Mesenchymal stem cell (in vitro differentiated cells and primary cell): Measurements from ENCODE around the gene ANKRD49.

ENCODE experiments used
- DNase-seq: peaks from one replicate; pipeline ENCODE4 v3.0.0-alpha.2; 2013
- H2AFZ ChIP-seq: one replicate; pipeline ENCODE4 v1.6.1; 2013; ENCODE audit warnings: low read depth, mild to moderate bottlenecking, control low read depth, inconsistent platforms, low read length, moderate library complexity
- H2AK5ac ChIP-seq: 2 replicates; pipeline ENCODE4 v1.6.1; 2013; ENCODE audit warnings: low read length, moderate library complexity, mild to moderate bottlenecking, inconsistent platforms; ENCODE audit not compliant: severe bottlenecking
- H2BK120ac ChIP-seq: one replicate; pipeline ENCODE4 v1.6.1; 2013; ENCODE audit warnings: low read depth, mild to moderate bottlenecking, inconsistent platforms, low read length, moderate library complexity
- H2BK12ac ChIP-seq, 2 experiments: one replicate each; pipeline ENCODE4 v1.6.1; 2013; ENCODE audit warnings: inconsistent platforms in 2 of 2, low read length in 2 of 2, mild to moderate bottlenecking in 2 of 2, moderate library complexity in 2 of 2, control low read depth in 1 of 2
- H2BK15ac ChIP-seq: one replicate; pipeline ENCODE4 v1.6.1; 2013; ENCODE audit warnings: mild to moderate bottlenecking, low read depth, inconsistent platforms; ENCODE audit not compliant: poor library complexity, severe bottlenecking
- H2BK5ac ChIP-seq: 2 replicates; pipeline ENCODE4 v1.6.1; 2013; ENCODE audit warnings: low read depth, mild to moderate bottlenecking, low read length, control low read depth, inconsistent platforms; ENCODE audit not compliant: poor library complexity, severe bottlenecking
- H3K14ac ChIP-seq, 2 experiments: one replicate each; pipeline ENCODE4 v1.6.1; 2013; ENCODE audit warnings: inconsistent platforms in 2 of 2, low read length in 2 of 2, control low read depth in 1 of 2, mild to moderate bottlenecking in 1 of 2, moderate library complexity in 1 of 2
- H3K18ac ChIP-seq, 2 experiments: one replicate each; pipeline ENCODE4 v1.6.1; 2013; ENCODE audit warnings: inconsistent platforms in 2 of 2, low read length in 2 of 2, control low read depth in 1 of 2, low read depth in 1 of 2, mild to moderate bottlenecking in 1 of 2
- H3K23ac ChIP-seq, 2 experiments: one replicate each; pipeline ENCODE4 v1.6.1; 2013; ENCODE audit warnings: inconsistent platforms in 2 of 2, low read length in 2 of 2, mild to moderate bottlenecking in 2 of 2, moderate library complexity in 2 of 2, control low read depth in 1 of 2
- H3K27ac ChIP-seq: 2 replicates; pipeline ENCODE4 v1.5.1; 2013; ENCODE audit warnings: mild to moderate bottlenecking, moderate library complexity, low read length, control low read depth, inconsistent platforms; ENCODE audit not compliant: poor library complexity, severe bottlenecking
- H3K27me3 ChIP-seq, 2 experiments: 2 replicates each; pipeline versions ENCODE4 v1.6.1 to v1.7.0; 2013; ENCODE audit warnings: low read length in 2 of 2, mild to moderate bottlenecking in 2 of 2, moderate library complexity in 2 of 2, control low read depth in 1 of 2, inconsistent platforms in 1 of 2; ENCODE audit not compliant: control insufficient read depth in 1 of 2, insufficient read depth in 1 of 2
- H3K36me3 ChIP-seq, 2 experiments: 2 replicates each; pipeline versions ENCODE4 v1.6.1 to v1.7.0; 2013; ENCODE audit warnings: low read length in 2 of 2, control low read depth in 1 of 2, inconsistent platforms in 1 of 2, low read depth in 1 of 2, mild to moderate bottlenecking in 1 of 2; ENCODE audit not compliant: insufficient read depth in 2 of 2, control insufficient read depth in 1 of 2
- H3K4ac ChIP-seq, 2 experiments: one replicate each; pipeline ENCODE4 v1.6.1; 2013; ENCODE audit warnings: inconsistent platforms in 2 of 2, low read length in 2 of 2, mild to moderate bottlenecking in 2 of 2, moderate library complexity in 2 of 2, control low read depth in 1 of 2, low read depth in 1 of 2
- H3K4me1 ChIP-seq: 2 replicates; pipeline ENCODE4 v1.6.1; 2013; ENCODE audit warnings: low read depth, low read length, control low read depth; ENCODE audit not compliant: control insufficient read depth, insufficient read depth
- H3K4me2 ChIP-seq: 2 replicates; pipeline ENCODE4 v1.6.1; 2013; ENCODE audit warnings: low read length, mild to moderate bottlenecking, inconsistent platforms; ENCODE audit not compliant: poor library complexity, severe bottlenecking
- H3K4me3 ChIP-seq, 2 experiments: 2 replicates each; pipeline versions ENCODE4 v1.5.1 to v1.7.0; 2013; ENCODE audit warnings: low read length in 2 of 2, mild to moderate bottlenecking in 2 of 2, control low read depth in 1 of 2, low read depth in 1 of 2; ENCODE audit not compliant: insufficient read depth in 1 of 2
- H3K79me1 ChIP-seq: replicated peaks from 2 replicates; pipeline ENCODE4 v1.6.1; 2013; ENCODE audit warnings: mild to moderate bottlenecking, control low read depth, low read length, inconsistent platforms; ENCODE audit not compliant: poor library complexity, severe bottlenecking
- H3K9ac ChIP-seq: 2 replicates; pipeline ENCODE4 v1.7.0; 2013; ENCODE audit warnings: mild to moderate bottlenecking, low read length, moderate library complexity
- H3K9me3 ChIP-seq: 2 replicates; pipeline ENCODE4 v1.7.0; 2013; ENCODE audit warnings: mild to moderate bottlenecking, low read length; ENCODE audit not compliant: control insufficient read depth
- H4K8ac ChIP-seq: one replicate; pipeline ENCODE4 v1.6.1; 2013; ENCODE audit warnings: inconsistent platforms, mild to moderate bottlenecking, low read length, moderate library complexity
- H4K91ac ChIP-seq: one replicate; pipeline ENCODE4 v1.6.1; 2013; ENCODE audit warnings: mild to moderate bottlenecking, low read length, inconsistent platforms
- WGBS: methylation state at CpG from one replicate; pipeline ENCODE4 v1.1.7; 2013; ENCODE audit warnings: mixed read lengths; 5-methylcytosine and 5-hydroxymethylcytosine counted together

ANKRD49 gene

GRCh38 chr11:94494126-94494680 is 419 bp downstream of the ANKRD49 start:
- H3K4me1 ChIP-seq, result no peaks in the 10 kb centered on the region

GRCh38 chr11:94500181-94500580 is 6.4 kb downstream of the ANKRD49 start:
- Histone ChIP-seq H3K27me3 (no peaks in the 10 kb centered on the region), H3K4ac (no peak overlapping the region), H3K36me3 (peaks cover 4 to 54% of the 10 kb centered on the region in 2 experiments), H2BK120ac (no peak overlapping the region), H3K4me3 (no peak overlapping the region), H2AK5ac (no peak overlapping the region), H3K18ac (no peak overlapping the region), H2BK15ac (no peak overlapping the region), H3K4me1 (no peaks in the 10 kb centered on the region), H4K91ac (no peak overlapping the region), H2BK5ac (no peak overlapping the region), H3K9ac (no peak overlapping the region), H2BK12ac (no peak overlapping the region), H3K23ac (no peak overlapping the region), H3K14ac (no peak overlapping the region), H3K4me2 (no peak overlapping the region), H4K8ac (no peak overlapping the region), H3K27ac (no peak overlapping the region), H3K9me3 (no peaks in the 10 kb centered on the region), H2AFZ (no peak overlapping the region), H3K79me1 (peaks cover 4% of the 10 kb centered on the region)
- WGBS, result 100% methylated on average over 1 of the region's 2 CpGs
- DNase-seq, result no peak

More at GRCh38 chr11:94494126-94494680, 419 bp downstream of the ANKRD49 start:
- Histone ChIP-seq H3K9ac (peak overlapping the region; percentile 94), H3K27ac (peak overlapping the region; percentile 51), H3K4me2 (peak overlapping the region; percentile 46), H2BK12ac (no peak overlapping the region), H3K4ac (peak overlapping the region in 1 of 2 experiments; percentile 51), H3K36me3 (peaks cover 4 to 45% of the 10 kb centered on the region in 2 experiments), H3K18ac (peak overlapping the region in 1 of 2 experiments; percentile 63), H3K9me3 (no peaks in the 10 kb centered on the region), H3K23ac (peak overlapping the region in 1 of 2 experiments; percentile 71), H2AFZ (peak overlapping the region; percentile 67), H3K4me3 (peak overlapping the region; percentile 85 to 91), H3K27me3 (no peaks in the 10 kb centered on the region), H2BK15ac (no peak overlapping the region), H3K79me1 (peaks cover 19% of the 10 kb centered on the region), H3K14ac (no peak overlapping the region), H2BK120ac (no peak overlapping the region), H2BK5ac (no peak overlapping the region), H2AK5ac (no peak overlapping the region), H4K91ac (no peak overlapping the region), H4K8ac (peak overlapping the region; percentile 78)
- DNase-seq, result no peak
- 0% methylated on average over 14 of the region's 19 CpGs for WGBS

DNA sequence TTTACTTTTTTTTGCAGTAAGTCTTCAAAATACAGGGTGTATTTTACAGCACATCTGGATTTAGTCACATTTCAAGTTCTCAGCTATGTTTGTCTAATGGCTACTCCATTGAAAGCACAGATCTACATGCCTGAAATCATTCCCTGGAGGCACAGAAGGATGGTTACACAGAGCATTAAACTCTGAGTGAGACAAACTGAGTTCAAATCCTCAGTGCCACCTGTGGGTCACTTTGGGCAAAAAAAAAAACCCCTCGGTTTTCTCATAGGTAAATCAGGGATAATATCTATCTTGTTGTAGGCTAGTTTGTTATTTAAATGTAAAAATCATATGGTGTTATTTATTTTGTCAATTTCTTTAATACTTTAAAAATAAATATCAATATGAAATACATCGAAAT is 7.7 kb downstream of the ANKRD49 start:
- Histone ChIP-seq H3K27ac (no peak overlapping the region), H3K18ac (no peak overlapping the region), H4K8ac (no peak overlapping the region), H2BK5ac (no peak overlapping the region), H3K27me3 (no peaks in the 10 kb centered on the region), H2BK12ac (no peak overlapping the region), H3K79me1 (peaks cover 1% of the 10 kb centered on the region), H3K4me1 (no peaks in the 10 kb centered on the region), H2BK15ac (no peak overlapping the region), H3K4ac (no peak overlapping the region), H3K14ac (no peak overlapping the region), H3K23ac (no peak overlapping the region), H3K9ac (no peak overlapping the region), H4K91ac (no peak overlapping the region), H3K36me3 (peaks cover 4 to 51% of the 10 kb centered on the region in 2 experiments), H3K4me2 (no peak overlapping the region), H2BK120ac (no peak overlapping the region), H3K9me3 (no peaks in the 10 kb centered on the region), H3K4me3 (no peak overlapping the region), H2AK5ac (no peak overlapping the region), H2AFZ (no peak overlapping the region)
- WGBS, result no CpG with 5 or more reads among the region's 2 CpGs
- DNase-seq, result no peak

DNA sequence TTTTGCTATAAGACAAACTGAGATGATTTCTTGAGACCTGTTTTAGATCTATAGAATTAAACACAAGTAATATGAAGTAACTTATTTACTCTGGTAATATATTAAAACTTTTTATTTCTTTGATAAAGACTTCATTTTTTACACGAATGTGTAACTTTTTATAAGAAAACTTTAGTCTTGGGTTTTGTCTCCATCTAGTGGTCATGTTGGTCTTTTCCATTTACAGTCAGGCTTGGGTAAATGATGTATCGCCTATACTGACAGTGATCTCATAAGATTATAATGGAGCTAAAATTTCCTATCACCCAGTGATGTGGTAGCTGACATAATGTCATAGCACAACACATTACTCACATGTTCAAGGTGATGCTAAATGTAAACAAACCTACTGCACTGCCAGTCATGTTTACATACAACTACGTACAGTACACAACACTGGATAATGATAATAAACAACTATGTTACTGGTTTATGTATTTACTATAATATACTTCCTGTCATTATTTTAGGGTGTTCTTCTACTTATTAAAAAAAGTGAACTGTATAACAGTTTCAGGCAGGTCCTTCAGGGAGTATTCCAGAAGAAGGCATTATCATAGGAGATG is 11.0 kb downstream of the ANKRD49 start:
- no CpG with 5 or more reads among the region's 3 CpGs for WGBS
- no peak overlapping the region for H4K8ac ChIP-seq
- no peak overlapping the region for H3K23ac ChIP-seq
- no peak overlapping the region for H2BK12ac ChIP-seq
- H3K18ac ChIP-seq, result no peak overlapping the region
- no peak overlapping the region for H2BK5ac ChIP-seq
- no peak overlapping the region for H2BK15ac ChIP-seq
- no peak overlapping the region for H3K4me3 ChIP-seq
- H3K9me3 ChIP-seq, result no peaks in the 10 kb centered on the region
- no peak overlapping the region for H2AFZ ChIP-seq
- no peak overlapping the region for H2BK120ac ChIP-seq
- H3K79me1 ChIP-seq, result no peaks in the 10 kb centered on the region
- H3K4me1 ChIP-seq, result no peaks in the 10 kb centered on the region
- no peak overlapping the region for H3K9ac ChIP-seq
- peaks cover 0 to 18% of the 10 kb centered on the region in 2 experiments for H3K36me3 ChIP-seq
- no peak overlapping the region for H3K4me2 ChIP-seq
- H2AK5ac ChIP-seq, result no peak overlapping the region
- no peak overlapping the region for H3K4ac ChIP-seq
- no peak overlapping the region for H3K27ac ChIP-seq
- DNase-seq, result peak; percentile 62
- no peak overlapping the region for H3K14ac ChIP-seq
- no peaks in the 10 kb centered on the region for H3K27me3 ChIP-seq
- H4K91ac ChIP-seq, result no peak overlapping the region
